Vagina (tissue), 2 donors: ENCODE results near the gene WFDC5.

Experiments
- CTCF ChIP-seq, 3 experiments: fragments of 450-650 bp in 2 of 3; fragments of 200-600 bp in 1 of 3; sonication (generic) in 1 of 3; IDR thresholded peaks; one replicate each; pipeline ENCODE4 v1.5.1; 2017 to 2019; ENCODE audit warnings: antibody characterized with exemption in 3 of 3, mild to moderate bottlenecking in 2 of 3, moderate library complexity in 2 of 3
- POLR2A ChIP-seq, 2 donors: fragments of 450-650 bp; IDR thresholded peaks; one replicate each; pipeline ENCODE4 v1.6.1; 2017; ENCODE audit warnings: antibody characterized with exemption in 2 of 2, mild to moderate bottlenecking in 2 of 2, moderate library complexity in 2 of 2

- TF ChIP-seq CTCF (IDR thresholded peaks at IDR 0.05), result no peak
- no peak for TF ChIP-seq POLR2A (IDR thresholded peaks at IDR 0.05)
Measured at GRCh38 chr20:45117581-45117980, 2.6 kb upstream of the WFDC5 start.
